Measurements from ENCODE around the gene ENAM. TPM values are rescaled to one million over a fixed set of nuclear protein-coding genes. Genes with fewer than 3 reads are reported as not detected.

ENAM gene
- total and polyA plus RNA-seq, 2 of the 13 experiments (the other 11 are each of a cell fraction or from before 2014, with no cell fraction given) = not detected

DNA sequence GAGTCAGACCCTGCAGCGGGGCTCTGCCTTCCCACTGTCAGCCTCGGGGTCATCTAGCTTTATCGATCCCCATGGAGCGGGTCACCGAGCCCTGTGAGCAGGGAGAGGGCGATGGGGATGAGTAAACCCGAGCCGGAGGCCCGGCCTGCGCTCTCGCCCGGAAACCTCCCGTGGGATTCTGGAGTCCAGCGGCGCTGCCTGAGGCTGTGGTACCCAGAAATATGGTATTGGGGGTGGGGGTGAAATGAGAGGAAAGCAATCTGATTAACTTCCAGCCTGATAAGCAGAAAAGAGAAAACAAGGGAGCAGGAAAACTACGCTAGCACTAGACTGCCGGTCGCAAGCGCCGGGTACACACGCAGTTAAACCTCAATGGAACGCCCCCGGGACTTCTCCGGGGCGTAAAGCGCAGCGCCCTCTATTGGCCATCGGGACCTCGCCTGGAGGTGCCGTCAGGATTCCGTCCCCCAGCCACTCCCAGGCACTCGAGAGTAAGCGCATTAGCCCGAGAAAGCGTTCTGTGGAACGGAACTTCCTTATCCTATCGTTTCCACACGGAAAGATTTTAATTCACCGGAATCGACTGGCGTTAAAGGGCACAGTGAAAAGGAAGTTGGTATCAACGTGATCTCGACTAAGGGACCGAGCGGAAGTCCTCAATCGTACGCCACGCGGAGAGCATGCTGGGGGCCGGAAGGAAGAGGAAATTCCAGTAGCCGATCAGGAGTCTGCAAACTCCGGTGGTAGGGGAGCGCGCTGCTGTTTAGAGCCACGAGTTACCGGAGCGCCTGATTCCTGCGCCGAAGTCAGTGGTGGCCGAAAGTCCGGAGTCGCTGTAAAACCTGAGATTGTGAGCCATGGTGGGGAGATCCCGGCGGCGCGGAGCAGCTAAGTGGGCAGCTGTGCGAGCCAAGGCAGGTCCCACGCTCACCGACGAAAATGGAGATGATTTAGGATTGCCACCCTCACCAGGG lies 59.6 kb downstream of the ENAM start, which contains the start of gene UTP3 (continued):
- TF ChIP-seq, protein P1, sequence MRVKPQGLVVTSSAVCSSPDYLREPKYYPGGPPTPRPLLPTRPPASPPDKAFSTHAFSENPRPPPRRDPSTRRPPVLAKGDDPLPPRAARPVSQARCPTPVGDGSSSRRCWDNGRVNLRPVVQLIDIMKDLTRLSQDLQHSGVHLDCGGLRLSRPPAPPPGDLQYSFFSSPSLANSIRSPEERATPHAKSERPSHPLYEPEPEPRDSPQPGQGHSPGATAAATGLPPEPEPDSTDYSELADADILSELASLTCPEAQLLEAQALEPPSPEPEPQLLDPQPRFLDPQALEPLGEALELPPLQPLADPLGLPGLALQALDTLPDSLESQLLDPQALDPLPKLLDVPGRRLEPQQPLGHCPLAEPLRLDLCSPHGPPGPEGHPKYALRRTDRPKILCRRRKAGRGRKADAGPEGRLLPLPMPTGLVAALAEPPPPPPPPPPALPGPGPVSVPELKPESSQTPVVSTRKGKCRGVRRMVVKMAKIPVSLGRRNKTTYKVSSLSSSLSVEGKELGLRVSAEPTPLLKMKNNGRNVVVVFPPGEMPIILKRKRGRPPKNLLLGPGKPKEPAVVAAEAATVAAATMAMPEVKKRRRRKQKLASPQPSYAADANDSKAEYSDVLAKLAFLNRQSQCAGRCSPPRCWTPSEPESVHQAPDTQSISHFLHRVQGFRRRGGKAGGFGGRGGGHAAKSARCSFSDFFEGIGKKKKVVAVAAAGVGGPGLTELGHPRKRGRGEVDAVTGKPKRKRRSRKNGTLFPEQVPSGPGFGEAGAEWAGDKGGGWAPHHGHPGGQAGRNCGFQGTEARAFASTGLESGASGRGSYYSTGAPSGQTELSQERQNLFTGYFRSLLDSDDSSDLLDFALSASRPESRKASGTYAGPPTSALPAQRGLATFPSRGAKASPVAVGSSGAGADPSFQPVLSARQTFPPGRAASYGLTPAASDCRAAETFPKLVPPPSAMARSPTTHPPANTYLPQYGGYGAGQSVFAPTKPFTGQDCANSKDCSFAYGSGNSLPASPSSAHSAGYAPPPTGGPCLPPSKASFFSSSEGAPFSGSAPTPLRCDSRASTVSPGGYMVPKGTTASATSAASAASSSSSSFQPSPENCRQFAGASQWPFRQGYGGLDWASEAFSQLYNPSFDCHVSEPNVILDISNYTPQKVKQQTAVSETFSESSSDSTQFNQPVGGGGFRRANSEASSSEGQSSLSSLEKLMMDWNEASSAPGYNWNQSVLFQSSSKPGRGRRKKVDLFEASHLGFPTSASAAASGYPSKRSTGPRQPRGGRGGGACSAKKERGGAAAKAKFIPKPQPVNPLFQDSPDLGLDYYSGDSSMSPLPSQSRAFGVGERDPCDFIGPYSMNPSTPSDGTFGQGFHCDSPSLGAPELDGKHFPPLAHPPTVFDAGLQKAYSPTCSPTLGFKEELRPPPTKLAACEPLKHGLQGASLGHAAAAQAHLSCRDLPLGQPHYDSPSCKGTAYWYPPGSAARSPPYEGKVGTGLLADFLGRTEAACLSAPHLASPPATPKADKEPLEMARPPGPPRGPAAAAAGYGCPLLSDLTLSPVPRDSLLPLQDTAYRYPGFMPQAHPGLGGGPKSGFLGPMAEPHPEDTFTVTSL (CRISPR knock-in tag; IDR thresholded peaks at IDR 0.05; ENCODE audit: borderline replicate concordance) = no peak
- TF ChIP-seq ZNF747 (CRISPR knock-in tag; IDR thresholded peaks at IDR 0.05; ENCODE audit: borderline replicate concordance) (peak; percentile 91; the same call in 1 of the 2 replicates), ZC3H13 (CRISPR knock-in tag; IDR thresholded peaks at IDR 0.05) (no peak; the same call in none of the 2 replicates), MIER3 (CRISPR knock-in tag; IDR thresholded peaks at IDR 0.05; ENCODE audit: borderline replicate concordance) (peak; percentile 89; the same call in 1 of the 2 replicates), NKX3-1 (CRISPR knock-in tag; IDR thresholded peaks at IDR 0.05) (peak; percentile 86), PHF21A (CRISPR knock-in tag; IDR thresholded peaks at IDR 0.05) (peak; percentile 84), HOXA9 (CRISPR knock-in tag; IDR thresholded peaks at IDR 0.05; ENCODE audit: borderline replicate concordance) (peak; percentile 5; the same call in 1 of the 2 replicates), ARNT2 (CRISPR knock-in tag; IDR thresholded peaks at IDR 0.05; ENCODE audit: low read depth) (peak; percentile 83), ZNF782 (CRISPR knock-in tag; IDR thresholded peaks at IDR 0.05; ENCODE audit: borderline replicate concordance) (peak; percentile 84; the same call in 1 of the 2 replicates), ZNF576 (CRISPR knock-in tag; IDR thresholded peaks at IDR 0.05) (no peak), ZNF562 (CRISPR knock-in tag; IDR thresholded peaks at IDR 0.05; ENCODE audit: borderline replicate concordance) (no peak), ZNF33B (CRISPR knock-in tag; IDR thresholded peaks at IDR 0.05) (peak; percentile 64; the same call in 1 of the 2 replicates), CC2D1A (CRISPR knock-in tag; IDR thresholded peaks at IDR 0.05) (0 out of 2 replicates have a peak, but pooled peaks have one; percentile 87), RBAK (CRISPR knock-in tag; IDR thresholded peaks at IDR 0.05) (no peak), CCDC6 (CRISPR knock-in tag; IDR thresholded peaks at IDR 0.05) (no peak), NR2F1 (CRISPR knock-in tag; IDR thresholded peaks at IDR 0.05) (peak in 1 of 2 experiments; percentile 52; a peak in 3 of 4 replicates), CEBPZ (IDR thresholded peaks at IDR 0.05; ENCODE audit: low read length) (no peak), REPIN1 (CRISPR knock-in tag; IDR thresholded peaks at IDR 0.05; ENCODE audit: borderline replicate concordance, low read depth) (peak; percentile 87), ZNF839 (CRISPR knock-in tag; IDR thresholded peaks at IDR 0.05; ENCODE audit: borderline replicate concordance) (peak; percentile 73; the same call in 1 of the 2 replicates)
